ENCODE measurements around the gene TIAM1.

Gene TIAM1

GRCh38 chr21:31354604-31355443, 10.8 kb upstream of the TIAM1 start:
- peak; percentile 56 for DNase-seq (ENCODE audit: low read depth)

GRCh38 chr21:31354122-31354521, 10.1 kb upstream of the TIAM1 start:
- no peak for DNase-seq (ENCODE audit: low read depth)

- no peak for DNase-seq (ENCODE audit: low read depth)
Observed at GRCh38 chr21:31352836-31353235, 8.8 kb upstream of the TIAM1 start.

- no peak for DNase-seq (ENCODE audit: low read depth)
Observed at GRCh38 chr21:31351960-31352359, 7.9 kb upstream of the TIAM1 start.

GRCh38 chr21:31351438-31351837, 7.4 kb upstream of the TIAM1 start:
- no peak for DNase-seq (ENCODE audit: low read depth)

GRCh38 chr21:31349208-31349607, 5.1 kb upstream of the TIAM1 start:
- DNase-seq (ENCODE audit: low read depth): no peak

- DNase-seq (ENCODE audit: low read depth): no peak
Observed at GRCh38 chr21:31348188-31348587, 4.1 kb upstream of the TIAM1 start.

GRCh38 chr21:31347435-31348032, 3.5 kb upstream of the TIAM1 start:
- DNase-seq (ENCODE audit: low read depth): no peak

GRCh38 chr21:31346256-31346821, 2.3 kb upstream of the TIAM1 start:
- DNase-seq (ENCODE audit: low read depth): no peak

GRCh38 chr21:31345136-31345535, 1.1 kb upstream of the TIAM1 start:
- no peak for DNase-seq (ENCODE audit: low read depth)

- no peak for DNase-seq (ENCODE audit: low read depth)
Observed at GRCh38 chr21:31343030-31343510, 991 bp downstream of the TIAM1 start.

- DNase-seq (ENCODE audit: low read depth): no peak
Observed at GRCh38 chr21:31342348-31342747, 1.7 kb downstream of the TIAM1 start.

GRCh38 chr21:31340942-31341487, 3.0 kb downstream of the TIAM1 start:
- DNase-seq (ENCODE audit: low read depth): no peak

GRCh38 chr21:31340514-31340913, 3.5 kb downstream of the TIAM1 start:
- no peak for DNase-seq (ENCODE audit: low read depth)

- no peak for DNase-seq (ENCODE audit: low read depth)
Observed at GRCh38 chr21:31339721-31340120, 4.3 kb downstream of the TIAM1 start.

GRCh38 chr21:31338908-31339368, 5.1 kb downstream of the TIAM1 start:
- no peak for DNase-seq (ENCODE audit: low read depth)

GRCh38 chr21:31337996-31338907, 5.8 kb downstream of the TIAM1 start:
- DNase-seq (ENCODE audit: low read depth): no peak

GRCh38 chr21:31337086-31337485, 7.0 kb downstream of the TIAM1 start:
- DNase-seq (ENCODE audit: low read depth): no peak

- no peak for DNase-seq (ENCODE audit: low read depth)
Observed at GRCh38 chr21:31336739-31337040, 7.4 kb downstream of the TIAM1 start.

- DNase-seq (ENCODE audit: low read depth): peak; percentile 97
Observed at GRCh38 chr21:31335957-31336738, 7.9 kb downstream of the TIAM1 start.

- no peak for DNase-seq (ENCODE audit: low read depth)
Observed at GRCh38 chr21:31334648-31335121, 9.4 kb downstream of the TIAM1 start.

All from HS-27A (cell line).